HUES6 (cell line): ENCODE measurements around the gene GAMT.

ENCODE experiments used
- H3K27ac ChIP-seq: 2 replicates; pipeline ENCODE4 v1.7.0; 2013; ENCODE audit warnings: low read depth, mild to moderate bottlenecking, low read length, inconsistent platforms
- H3K27me3 ChIP-seq: 2 replicates; pipeline ENCODE4 v1.6.1; 2013; ENCODE audit warnings: low read length; ENCODE audit not compliant: control insufficient read depth, insufficient read depth
- H3K36me3 ChIP-seq: 2 replicates; pipeline ENCODE4 v1.6.1; 2013; ENCODE audit warnings: low read length; ENCODE audit not compliant: control insufficient read depth, insufficient read depth
- H3K4me1 ChIP-seq: 2 replicates; pipeline ENCODE4 v1.6.1; 2013; ENCODE audit warnings: low read length; ENCODE audit not compliant: control insufficient read depth, insufficient read depth
- H3K4me3 ChIP-seq: 2 replicates; pipeline ENCODE4 v1.5.1; 2013; ENCODE audit warnings: low read depth, low read length
- H3K9ac ChIP-seq: one replicate; pipeline ENCODE4 v1.6.1; 2013; ENCODE audit warnings: mild to moderate bottlenecking, low read length
- H3K9me3 ChIP-seq: 2 replicates; pipeline ENCODE4 v1.6.1; 2013; ENCODE audit warnings: low read depth, low read length; ENCODE audit not compliant: control insufficient read depth, insufficient read depth

The GAMT gene

GRCh38 chr19:1357531-1358109, 43.7 kb downstream of the GAMT start:
- Histone ChIP-seq H3K27me3 (no peaks in the 10 kb centered on the region), H3K27ac (no peak overlapping the region), H3K4me3 (peak overlapping the region; percentile 35), H3K4me1 (peaks cover 57% of the 10 kb centered on the region), H3K36me3 (peaks cover 45% of the 10 kb centered on the region), H3K9me3 (no peaks in the 10 kb centered on the region), H3K9ac (peak overlapping the region; percentile 30)

GRCh38 chr19:1356508-1356865, 44.9 kb downstream of the GAMT start:
- H3K9me3 ChIP-seq = no peaks in the 10 kb centered on the region
- peak overlapping the region; percentile 71 for H3K4me3 ChIP-seq
- peaks cover 56% of the 10 kb centered on the region for H3K4me1 ChIP-seq
- H3K36me3 ChIP-seq = peaks cover 34% of the 10 kb centered on the region
- no peak overlapping the region for H3K9ac ChIP-seq
- H3K27ac ChIP-seq = no peak overlapping the region
- H3K27me3 ChIP-seq = no peaks in the 10 kb centered on the region

DNA sequence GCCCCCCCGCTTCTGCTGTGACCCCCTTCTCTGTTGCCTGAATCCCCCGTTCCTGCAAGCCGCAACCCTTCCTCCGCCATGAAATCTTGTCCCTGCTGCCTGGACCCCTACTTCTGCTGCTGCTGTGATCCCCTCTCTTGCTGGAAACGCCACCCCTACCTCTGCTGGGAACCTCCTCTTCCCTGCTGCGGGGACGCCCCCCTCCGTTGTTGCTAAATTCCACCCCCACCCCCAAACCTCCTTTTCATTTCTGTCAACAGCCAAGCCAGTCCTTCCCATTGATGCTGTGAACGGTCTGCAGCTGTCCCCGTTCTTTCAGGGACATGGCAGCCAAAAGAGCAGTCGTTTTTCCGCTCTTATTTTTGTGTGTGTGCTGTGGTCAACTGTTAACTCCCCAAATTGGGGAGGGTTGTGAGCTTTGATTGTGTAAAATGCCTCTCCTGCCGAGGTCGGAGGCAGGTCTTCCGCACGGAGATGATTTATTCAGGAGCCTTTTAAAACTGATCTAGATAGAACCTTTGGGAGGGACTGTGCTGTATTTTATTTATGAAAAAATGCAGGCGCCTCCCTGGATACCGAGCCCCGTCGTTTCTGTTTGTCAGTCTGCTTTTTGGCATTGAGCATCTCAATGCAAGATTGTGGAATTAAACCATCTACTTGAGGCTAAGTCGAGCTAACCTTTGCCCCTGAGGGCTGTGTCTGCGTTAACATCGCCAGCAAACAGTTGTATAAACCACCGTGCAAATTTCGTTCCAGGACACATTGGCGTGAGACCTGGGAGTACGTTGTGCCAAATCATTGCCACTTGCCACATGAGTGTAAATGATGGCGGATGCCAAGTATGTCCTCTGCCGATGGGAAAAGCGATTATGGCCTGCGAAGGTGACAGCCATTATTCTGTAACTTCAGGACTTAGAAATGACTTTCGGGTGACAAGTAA, 45.5 kb downstream of the GAMT start:
- Histone ChIP-seq H3K27me3 (no peaks in the 10 kb centered on the region), H3K4me1 (peaks cover 51% of the 10 kb centered on the region), H3K9me3 (no peaks in the 10 kb centered on the region), H3K27ac (no peak overlapping the region), H3K9ac (peak overlapping the region; percentile 68), H3K4me3 (peak overlapping the region; percentile 71), H3K36me3 (peaks cover 27% of the 10 kb centered on the region)

GRCh38 chr19:1354970-1355567, 46.3 kb downstream of the GAMT start:
- peak overlapping the region; percentile 71 for H3K4me3 ChIP-seq
- H3K9me3 ChIP-seq = no peaks in the 10 kb centered on the region
- H3K27ac ChIP-seq = no peak overlapping the region
- no peaks in the 10 kb centered on the region for H3K27me3 ChIP-seq
- peaks cover 19% of the 10 kb centered on the region for H3K36me3 ChIP-seq
- peak overlapping the region; percentile 68 for H3K9ac ChIP-seq
- H3K4me1 ChIP-seq = peaks cover 43% of the 10 kb centered on the region

DNA sequence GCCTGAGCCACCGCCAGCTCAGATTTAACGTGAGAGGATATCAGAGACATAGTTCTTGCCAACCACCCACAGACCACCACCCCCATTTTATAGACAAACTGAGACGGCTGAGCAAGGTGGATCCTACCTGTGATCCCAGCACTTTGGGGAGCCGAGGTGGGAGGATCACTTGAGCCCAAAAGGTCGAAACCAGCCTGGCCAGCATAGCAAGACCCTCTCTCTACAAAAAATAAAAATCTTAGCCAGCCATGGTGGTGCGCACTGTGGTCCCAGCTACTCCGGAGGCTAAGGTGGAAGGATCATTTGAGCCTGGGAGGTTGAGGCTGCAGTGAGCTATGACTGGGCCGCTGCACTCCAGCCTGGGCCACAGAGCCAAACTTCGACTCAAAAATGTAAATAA, 48.2 kb downstream of the GAMT start:
- Histone ChIP-seq H3K9ac (no peak overlapping the region), H3K36me3 (peaks cover under 1% of the 10 kb centered on the region; the same call in 1 of the 2 replicates), H3K4me3 (no peak overlapping the region), H3K9me3 (no peaks in the 10 kb centered on the region), H3K27ac (no peak overlapping the region), H3K27me3 (no peaks in the 10 kb centered on the region), H3K4me1 (peaks cover 24% of the 10 kb centered on the region)

DNA sequence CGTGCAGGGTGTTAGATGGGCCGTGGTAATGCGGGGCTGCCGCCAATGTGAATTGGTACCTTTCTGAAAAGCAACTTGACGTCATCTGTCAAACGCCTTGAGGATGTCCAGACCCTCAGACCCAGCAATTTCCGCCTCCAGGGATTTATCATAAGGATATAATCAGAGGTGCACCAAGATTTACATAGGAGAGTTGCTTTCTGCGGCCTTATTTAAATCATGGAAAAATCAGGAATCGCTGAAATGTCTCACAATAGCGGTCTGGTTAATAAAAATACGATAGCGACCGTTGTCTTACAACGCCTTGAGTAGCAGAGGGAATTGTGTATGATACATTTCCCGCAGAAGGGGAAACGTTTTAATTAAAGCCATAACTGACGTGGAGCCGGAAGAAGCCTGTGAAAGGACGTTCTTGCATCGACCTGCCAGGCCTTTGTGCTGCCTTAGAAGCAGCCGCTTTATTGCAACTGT, 49.9 kb downstream of the GAMT start:
- Histone ChIP-seq H3K4me1 (peaks cover 9% of the 10 kb centered on the region), H3K9ac (no peak overlapping the region), H3K36me3 (no peaks in the 10 kb centered on the region), H3K27me3 (no peaks in the 10 kb centered on the region), H3K27ac (no peak overlapping the region), H3K9me3 (no peaks in the 10 kb centered on the region), H3K4me3 (no peak overlapping the region)

DNA sequence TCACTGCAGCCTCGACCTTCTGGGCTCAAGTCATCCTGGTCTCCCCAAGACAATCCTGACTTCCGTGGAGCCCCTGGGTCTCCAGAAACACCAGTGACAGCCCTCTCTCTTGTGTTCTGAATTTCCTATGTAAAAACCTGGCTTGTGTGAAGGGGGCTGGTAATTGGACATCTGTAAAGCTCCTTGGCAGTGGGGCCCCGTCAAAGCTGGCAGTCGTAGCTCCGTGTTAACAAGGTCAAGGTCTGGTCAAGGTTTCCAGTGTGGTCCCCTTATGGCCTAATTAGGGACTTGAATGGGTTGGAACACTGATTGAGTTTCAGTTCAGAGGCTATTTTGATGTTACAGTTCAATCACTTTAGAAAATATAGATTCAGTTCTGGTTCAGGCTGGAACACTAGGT, 50.5 kb downstream of the GAMT start:
- no peak overlapping the region for H3K27ac ChIP-seq

GRCh38 chr19:1349211-1349610, 52.1 kb downstream of the GAMT start:
- H3K36me3 ChIP-seq = no peaks in the 10 kb centered on the region
- H3K4me3 ChIP-seq = no peak overlapping the region
- H3K27ac ChIP-seq = no peak overlapping the region
- no peaks in the 10 kb centered on the region for H3K9me3 ChIP-seq
- no peak overlapping the region for H3K9ac ChIP-seq
- no peaks in the 10 kb centered on the region for H3K27me3 ChIP-seq
- no peaks in the 10 kb centered on the region for H3K4me1 ChIP-seq

More for the DNA sequence above, 50.5 kb downstream of the GAMT start:
- Histone ChIP-seq H3K36me3 (no peaks in the 10 kb centered on the region), H3K9me3 (no peaks in the 10 kb centered on the region), H3K9ac (no peak overlapping the region), H3K4me3 (no peak overlapping the region), H3K27me3 (no peaks in the 10 kb centered on the region), H3K4me1 (peaks cover 3% of the 10 kb centered on the region; the same call in 1 of the 2 replicates)
